IgD-negative memory B cell (primary cell): Measurements from ENCODE around the gene UTP14A. TPM values are rescaled to one million over a fixed set of nuclear protein-coding genes. Genes with fewer than 3 reads are reported as not detected.
"Not testable (repeated sequence)": the region's sequence is repeated elsewhere in the genome, so short reads cannot be mapped to it uniquely, and the experiment has no call there.

Experiments used
- H3K27ac Mint-ChIP-seq, 3 donors: one replicate each; pipeline ENCODE4 v1.8.0; 2020 to 2022; ENCODE audit warnings: mild to moderate bottlenecking in 3 of 3, mixed read lengths in 3 of 3, moderate library complexity in 1 of 3
- H3K27me3 Mint-ChIP-seq: one replicate; pipeline ENCODE4 v1.8.0; 2021; ENCODE audit warnings: mixed read lengths
- H3K36me3 Mint-ChIP-seq: one replicate; pipeline ENCODE4 v1.8.0; 2020; ENCODE audit warnings: mild to moderate bottlenecking, mixed read lengths
- H3K4me1 Mint-ChIP-seq, 3 donors: one replicate each; pipeline ENCODE4 v1.8.0; 2020 to 2022; ENCODE audit warnings: mixed read lengths in 3 of 3, mild to moderate bottlenecking in 1 of 3
- H3K4me3 Mint-ChIP-seq, 4 donors: one replicate each; pipeline ENCODE4 v1.8.0; 2020 to 2022; ENCODE audit warnings: mild to moderate bottlenecking in 4 of 4, mixed read lengths in 4 of 4, moderate library complexity in 3 of 4
- H3K9me3 Mint-ChIP-seq, 3 donors: one replicate each; pipeline ENCODE4 v1.8.0; 2020 to 2021; ENCODE audit warnings: mixed read lengths in 3 of 3, mild to moderate bottlenecking in 1 of 3
- polyA plus RNA-seq: library from polyadenylated mRNA; unstranded; fragments of 300-500 nt; fragmentation: Illumina TruSeq; gene quantifications from one replicate; pipeline ENCODE4 v1.2.3, GENCODE V29; 2021

Gene UTP14A
- polyA plus RNA-seq: 15.9 TPM

DNA sequence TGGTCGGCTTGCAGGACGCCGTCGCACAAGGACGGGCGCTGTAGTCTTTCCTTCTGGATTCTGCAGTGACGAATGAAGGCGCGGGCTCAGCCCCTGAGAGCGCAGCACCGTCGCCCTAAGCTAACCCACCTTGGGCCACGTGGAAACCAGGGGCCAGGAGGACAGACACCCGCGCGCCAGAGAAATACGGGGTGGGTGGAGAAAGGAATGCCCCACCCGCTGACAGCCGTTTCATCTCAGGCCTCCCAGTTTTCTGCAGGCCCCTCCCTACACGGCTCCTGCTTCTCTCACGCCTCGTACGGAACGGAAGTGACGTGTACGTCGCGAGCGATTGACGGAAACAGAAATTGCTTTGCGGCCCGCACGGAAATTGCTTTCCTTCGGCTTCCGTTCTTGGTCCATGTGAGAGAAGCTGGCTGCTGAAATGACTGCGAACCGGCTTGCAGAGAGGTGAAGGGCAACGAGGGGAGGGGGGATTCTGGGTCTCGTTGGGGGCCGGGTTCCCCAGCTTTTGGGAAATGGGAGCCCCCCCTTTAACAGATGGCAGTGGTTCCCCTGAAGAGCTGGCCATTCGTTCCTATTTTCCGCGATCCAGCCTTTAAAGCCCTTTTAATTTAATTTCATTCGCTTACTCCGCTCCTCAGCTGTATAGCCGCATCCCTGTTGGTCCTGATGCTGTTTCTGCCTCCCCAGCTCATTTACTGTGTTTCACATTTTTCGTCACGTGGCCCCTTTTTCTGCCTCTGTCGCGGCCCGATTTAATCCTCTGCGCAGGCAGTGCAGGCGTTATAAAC, at the start of gene UTP14A:
Gene UTP14A (plus strand): TSS at position 378 of the 794 bp plus-strand sequence. CDS start 47 bp downstream, at position 425.
- H3K27ac Mint-ChIP-seq: peak within 1 kb of the TSS; percentile 69 to 93 (median 81)
- H3K36me3 Mint-ChIP-seq: peaks cover 1% of the 10 kb centered on the region
- no peaks in the 10 kb centered on the region for H3K27me3 Mint-ChIP-seq
- peaks cover 0 to 6% (median 1%) of the 10 kb centered on the region in 3 donors for H3K4me1 Mint-ChIP-seq
- no peaks in the 10 kb centered on the region for H3K9me3 Mint-ChIP-seq
- H3K4me3 Mint-ChIP-seq: peak within 1 kb of the TSS; percentile 86 to 95 (median 93)

- peaks cover 13% of the 10 kb centered on the region for H3K27me3 Mint-ChIP-seq
- not testable (repeated sequence) for H3K4me1 Mint-ChIP-seq, H3K27ac Mint-ChIP-seq, H3K9me3 Mint-ChIP-seq, H3K36me3 Mint-ChIP-seq, H3K4me3 Mint-ChIP-seq
Measured at GRCh38 chrX:129859134-129859533, 46.8 kb upstream of the UTP14A start.

DNA sequence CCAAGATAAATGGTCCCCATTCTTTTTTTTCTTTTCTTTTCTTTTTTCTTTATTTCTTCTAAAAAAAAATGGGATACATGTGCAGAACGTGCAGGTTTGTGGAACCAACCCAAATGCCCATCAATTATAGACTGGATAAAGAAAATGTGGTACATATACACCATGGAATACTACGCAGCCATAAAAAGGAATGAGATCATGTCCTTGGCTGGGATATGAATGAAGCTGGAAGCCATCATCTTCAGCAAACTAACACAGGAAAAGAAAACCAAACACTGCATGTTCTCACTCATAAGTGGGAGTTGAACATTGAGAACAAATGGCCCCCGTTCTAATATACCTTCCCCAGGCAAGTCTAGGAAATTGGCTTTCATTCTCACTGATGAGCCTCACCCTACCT, 39.6 kb upstream of the UTP14A start:
- not testable (repeated sequence) for H3K4me1 Mint-ChIP-seq, H3K4me3 Mint-ChIP-seq, H3K36me3 Mint-ChIP-seq, H3K9me3 Mint-ChIP-seq, H3K27ac Mint-ChIP-seq
- peaks cover 11% of the 10 kb centered on the region for H3K27me3 Mint-ChIP-seq

GRCh38 chrX:129872524-129872923, 33.4 kb upstream of the UTP14A start:
- H3K27ac Mint-ChIP-seq: no peak overlapping the region
- peaks cover 8% of the 10 kb centered on the region for H3K27me3 Mint-ChIP-seq
- no peak overlapping the region for H3K4me3 Mint-ChIP-seq
- H3K9me3 Mint-ChIP-seq: no peaks in the 10 kb centered on the region
- H3K36me3 Mint-ChIP-seq: no peaks in the 10 kb centered on the region
- no peaks in the 10 kb centered on the region for H3K4me1 Mint-ChIP-seq

- no peak overlapping the region for H3K4me3 Mint-ChIP-seq
- H3K27me3 Mint-ChIP-seq: peaks cover 5% of the 10 kb centered on the region
- peaks cover 0 to 7% (median 4%) of the 10 kb centered on the region in 3 donors for H3K9me3 Mint-ChIP-seq
- H3K4me1 Mint-ChIP-seq: no peaks in the 10 kb centered on the region
- no peak overlapping the region for H3K27ac Mint-ChIP-seq
- H3K36me3 Mint-ChIP-seq: no peaks in the 10 kb centered on the region
Measured at GRCh38 chrX:129875669-129876068, 30.3 kb upstream of the UTP14A start.

DNA sequence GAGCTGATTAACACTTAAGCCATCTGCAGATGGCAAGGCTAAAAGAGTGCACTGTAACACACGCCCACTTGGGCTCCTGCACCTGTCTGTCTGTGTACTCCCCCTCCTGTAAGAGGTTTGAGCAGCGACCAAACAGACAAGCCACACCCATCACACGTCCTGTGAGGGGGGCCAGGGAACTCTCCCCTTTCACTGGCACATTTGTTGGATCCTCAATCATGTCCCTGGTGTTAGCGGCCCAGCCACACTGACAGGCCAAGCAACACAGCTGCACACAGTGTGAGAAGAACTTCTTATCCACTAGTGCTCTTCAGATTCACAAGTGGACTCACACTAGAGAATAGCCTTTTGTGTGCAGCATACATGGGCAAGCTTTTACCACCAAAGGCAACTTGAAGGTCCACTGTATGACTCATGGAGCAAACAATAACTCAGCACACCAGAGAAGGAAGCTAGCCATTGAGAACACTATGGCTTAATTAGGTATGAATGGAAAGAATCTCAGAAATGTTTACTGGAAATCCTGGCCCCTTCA, 29.1 kb upstream of the UTP14A start:
- Mint-ChIP-seq H3K4me3 (no peak overlapping the region), H3K9me3 (peaks cover 0 to 7% (median 4%) of the 10 kb centered on the region in 3 donors), H3K27me3 (peaks cover 6% of the 10 kb centered on the region), H3K36me3 (no peaks in the 10 kb centered on the region), H3K4me1 (no peaks in the 10 kb centered on the region), H3K27ac (no peak overlapping the region)

DNA sequence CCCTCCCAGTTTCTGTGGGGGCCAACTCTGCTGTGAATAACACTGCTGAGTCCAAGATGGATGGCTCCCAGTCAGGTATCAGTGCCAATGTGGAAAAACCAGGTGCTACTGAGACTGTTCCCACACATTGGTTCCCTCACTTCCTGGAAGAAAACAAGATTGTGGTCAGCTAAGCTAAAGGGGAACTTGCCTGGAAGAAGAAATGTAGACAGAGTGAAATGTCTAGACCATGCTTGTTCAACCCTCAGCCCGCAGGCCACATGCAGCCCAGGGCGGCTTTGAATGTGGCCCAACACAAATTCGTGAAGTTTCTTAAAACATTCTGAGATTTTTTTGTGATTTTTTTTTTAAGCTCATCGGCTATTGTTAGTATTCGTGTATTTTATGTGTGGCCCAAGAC, 28.6 kb upstream of the UTP14A start:
- no peak overlapping the region for H3K4me3 Mint-ChIP-seq
- H3K27ac Mint-ChIP-seq: no peak overlapping the region
- H3K36me3 Mint-ChIP-seq: no peaks in the 10 kb centered on the region
- peaks cover 0 to 7% (median 4%) of the 10 kb centered on the region in 3 donors for H3K9me3 Mint-ChIP-seq
- H3K27me3 Mint-ChIP-seq: peaks cover 10% of the 10 kb centered on the region
- no peaks in the 10 kb centered on the region for H3K4me1 Mint-ChIP-seq

DNA sequence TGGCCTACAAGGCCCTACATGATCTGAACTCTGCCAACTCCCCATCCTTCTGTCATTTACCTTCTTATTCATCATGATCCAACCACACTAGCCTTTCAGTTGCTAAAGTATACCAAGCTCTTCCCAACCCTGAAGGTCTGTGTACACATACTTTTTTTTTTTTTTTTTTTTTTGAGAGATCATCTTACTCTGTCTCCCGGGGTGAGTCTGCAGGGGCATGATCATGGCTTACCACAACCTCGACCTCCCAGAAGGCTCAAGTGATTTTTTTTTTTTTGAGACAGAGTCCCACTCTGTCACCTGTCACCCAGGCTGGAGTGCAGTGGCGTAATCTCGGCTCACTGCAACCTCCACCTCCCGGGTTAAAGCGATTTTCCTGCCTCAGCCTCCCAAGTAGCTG, 5.9 kb upstream of the UTP14A start:
- Mint-ChIP-seq H3K36me3 (no peaks in the 10 kb centered on the region), H3K27me3 (peaks cover 3% of the 10 kb centered on the region), H3K9me3 (no peaks in the 10 kb centered on the region), H3K4me1 (no peaks in the 10 kb centered on the region), H3K4me3 (no peak overlapping the region), H3K27ac (no peak overlapping the region)

GRCh38 chrX:129908636-129909035, 2.7 kb downstream of the UTP14A start:
- Mint-ChIP-seq H3K4me3 (no peak overlapping the region), H3K9me3 (no peaks in the 10 kb centered on the region), H3K4me1 (peaks cover 1 to 6% (median 3%) of the 10 kb centered on the region in 3 donors), H3K36me3 (peaks cover 1% of the 10 kb centered on the region), H3K27ac (no peak overlapping the region), H3K27me3 (no peaks in the 10 kb centered on the region)

DNA sequence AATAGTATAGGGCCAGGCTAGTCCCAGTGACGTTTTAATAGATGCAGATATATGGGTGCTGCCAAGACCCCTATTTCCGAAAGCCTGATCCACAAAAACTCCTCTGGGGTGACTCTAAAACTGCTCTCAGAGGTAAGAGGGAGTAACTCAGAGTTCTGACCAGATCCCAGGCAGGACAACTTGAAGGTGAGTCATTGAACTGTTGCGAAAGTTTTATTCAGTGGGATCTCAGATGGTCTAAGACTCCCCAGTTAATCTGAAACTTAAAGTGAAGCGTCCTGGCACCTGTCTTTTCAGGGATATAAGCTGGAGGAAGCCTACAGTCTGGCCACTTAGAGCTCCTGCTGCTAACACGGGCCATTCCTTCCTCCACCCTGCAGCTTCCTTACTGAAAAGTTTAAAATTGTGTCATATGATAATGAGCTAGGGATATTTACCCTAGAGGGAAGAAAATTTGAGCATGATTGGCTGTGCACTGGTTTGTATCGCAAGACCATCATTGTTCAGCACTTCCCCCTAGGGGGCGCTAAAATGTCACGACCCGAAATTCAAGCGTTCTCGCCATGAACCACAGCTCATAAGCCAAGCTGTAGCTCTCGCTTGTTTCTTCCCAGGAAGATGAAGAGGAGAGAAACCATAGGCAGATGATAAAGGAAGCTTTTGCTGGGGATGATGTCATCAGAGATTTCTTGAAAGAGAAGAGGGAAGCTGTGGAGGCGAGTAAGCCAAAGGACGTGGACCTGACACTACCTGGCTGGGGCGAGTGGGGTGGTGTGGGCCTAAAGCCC, 19.5 kb downstream of the UTP14A start:
- Mint-ChIP-seq H3K9me3 (peaks cover 0 to 2% (median 0%) of the 10 kb centered on the region in 3 donors), H3K27ac (peak overlapping the region in 1 of 3 donors; percentile 31), H3K4me1 (no peaks in the 10 kb centered on the region), H3K36me3 (no peaks in the 10 kb centered on the region), H3K4me3 (peak overlapping the region in 1 of 4 donors; percentile 38), H3K27me3 (peaks cover 2% of the 10 kb centered on the region)

- peaks cover 2% of the 10 kb centered on the region for H3K27me3 Mint-ChIP-seq
- peak overlapping the region; percentile 82 to 98 (median 94) for H3K27ac Mint-ChIP-seq
- H3K4me1 Mint-ChIP-seq: peaks cover 0 to 8% (median 6%) of the 10 kb centered on the region in 3 donors
- H3K9me3 Mint-ChIP-seq: no peaks in the 10 kb centered on the region
- H3K4me3 Mint-ChIP-seq: peak overlapping the region; percentile 75 to 95 (median 86)
- no peaks in the 10 kb centered on the region for H3K36me3 Mint-ChIP-seq
Measured at GRCh38 chrX:129930941-129931410, 25.0 kb downstream of the UTP14A start.

DNA sequence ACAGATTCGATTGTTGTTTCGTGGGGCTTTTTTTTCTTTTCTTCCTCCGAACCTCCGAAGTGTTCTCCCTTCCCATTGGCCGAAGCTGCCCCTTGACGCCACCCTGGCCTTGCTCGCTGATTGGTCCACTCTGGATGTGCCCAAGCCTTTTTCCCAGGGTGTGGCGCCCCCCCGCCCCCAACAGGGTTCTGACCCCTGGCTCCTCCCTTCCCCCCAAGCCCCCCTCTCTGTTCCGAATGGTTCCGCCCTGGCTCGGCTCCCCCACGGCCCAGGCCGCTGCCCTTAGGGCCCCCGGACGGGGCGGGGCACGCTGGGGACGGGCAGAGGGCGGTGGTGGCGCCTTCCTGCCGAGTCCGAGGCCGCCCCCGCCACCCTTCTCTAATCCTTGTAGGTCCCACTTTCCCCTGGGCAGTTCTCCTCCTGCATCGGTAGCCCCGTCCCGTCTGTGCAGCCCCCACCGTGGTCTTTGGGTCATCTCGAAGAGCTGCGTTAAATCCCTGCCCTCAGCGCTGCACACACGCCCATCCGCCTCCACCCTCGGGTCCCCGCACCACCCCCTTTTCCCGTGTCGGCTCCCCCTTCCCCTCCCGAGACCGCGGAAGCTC, 25.5 kb downstream of the UTP14A start:
- peaks cover 2% of the 10 kb centered on the region for H3K27me3 Mint-ChIP-seq

GRCh38 chrX:129932016-129932820, 26.3 kb downstream of the UTP14A start:
- Mint-ChIP-seq H3K9me3 (no peaks in the 10 kb centered on the region), H3K27me3 (no peaks in the 10 kb centered on the region), H3K36me3 (no peaks in the 10 kb centered on the region), H3K4me1 (peaks cover 0 to 11% (median 6%) of the 10 kb centered on the region in 3 donors), H3K4me3 (peak overlapping the region; percentile 75 to 95 (median 86)), H3K27ac (peak overlapping the region in 2 of 3 donors; percentile 59 to 82)

More for the DNA sequence above, 25.5 kb downstream of the UTP14A start:
- Mint-ChIP-seq H3K4me3 (peak overlapping the region; percentile 75 to 95 (median 86)), H3K27ac (peak overlapping the region; percentile 82 to 98 (median 94)), H3K9me3 (no peaks in the 10 kb centered on the region), H3K36me3 (no peaks in the 10 kb centered on the region), H3K4me1 (peaks cover 0 to 8% (median 6%) of the 10 kb centered on the region in 3 donors)

DNA sequence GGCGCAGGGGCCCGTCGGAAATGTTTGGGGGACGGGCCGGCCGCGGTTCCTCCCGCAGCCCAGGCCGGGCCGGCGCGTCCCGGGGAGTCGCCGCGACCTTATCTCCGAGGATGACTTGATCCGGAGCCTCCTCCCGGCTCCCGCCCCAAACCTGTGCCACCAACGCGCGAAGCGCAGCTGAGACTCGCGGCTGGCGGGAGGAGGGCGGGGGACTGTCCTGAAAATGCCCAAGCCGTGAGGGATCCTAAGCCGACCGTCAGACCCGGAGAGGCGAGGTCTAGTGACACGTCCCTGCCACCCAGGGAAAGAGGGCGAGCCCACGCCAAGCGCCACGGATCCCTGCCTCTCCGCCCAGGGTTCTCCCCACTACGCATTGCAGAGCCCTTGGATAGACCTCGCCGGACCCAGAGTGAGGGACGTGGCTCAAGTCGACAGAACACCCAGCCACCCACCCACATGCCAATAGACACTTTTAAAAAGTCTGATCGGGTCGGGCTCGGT, 26.9 kb downstream of the UTP14A start:
- H3K9me3 Mint-ChIP-seq: no peaks in the 10 kb centered on the region
- peaks cover 0 to 11% (median 6%) of the 10 kb centered on the region in 3 donors for H3K4me1 Mint-ChIP-seq
- H3K27me3 Mint-ChIP-seq: no peaks in the 10 kb centered on the region
- no peak overlapping the region for H3K27ac Mint-ChIP-seq
- H3K36me3 Mint-ChIP-seq: no peaks in the 10 kb centered on the region
- peak overlapping the region in 3 of 4 donors; percentile 45 to 76 (median 64) for H3K4me3 Mint-ChIP-seq
